H9 (cell line): ENCODE results near the gene VTN. TPM values are rescaled to one million over a fixed set of nuclear protein-coding genes. Genes with fewer than 3 reads are reported as not detected.
A peak's percentile ranks its signal among the peaks of the same experiment; 100 is the strongest.

Source experiments
- DNase-seq: peaks from one replicate; pipeline ENCODE4 v3.0.0-alpha.2; 2017
- H2AFZ ChIP-seq: one replicate; pipeline ENCODE4 v1.6.1; 2013; ENCODE audit warnings: mild to moderate bottlenecking, low read length, control low read depth, moderate library complexity
- H2AK5ac ChIP-seq: 2 replicates; pipeline ENCODE4 v1.6.1; 2013; ENCODE audit warnings: low read length, control low read depth, mixed read lengths; ENCODE audit not compliant: insufficient read length
- H2BK120ac ChIP-seq: one replicate; pipeline ENCODE4 v1.6.1; 2013; ENCODE audit warnings: low read depth, mild to moderate bottlenecking, low read length, control low read depth, inconsistent platforms; ENCODE audit not compliant: poor library complexity, severe bottlenecking
- H2BK12ac ChIP-seq: 2 replicates; pipeline ENCODE4 v1.6.1; 2013; ENCODE audit warnings: low read length, control low read depth, mixed read lengths, low read depth; ENCODE audit not compliant: insufficient read length
- H2BK15ac ChIP-seq: 2 replicates; pipeline ENCODE4 v1.6.1; 2013; ENCODE audit warnings: low read depth, low read length, control low read depth
- H2BK20ac ChIP-seq: one replicate; pipeline ENCODE4 v1.6.1; 2013; ENCODE audit warnings: low read depth, mild to moderate bottlenecking, low read length, control low read depth, inconsistent platforms; ENCODE audit not compliant: poor library complexity, severe bottlenecking
- H2BK5ac ChIP-seq: 2 replicates; pipeline ENCODE4 v1.6.1; 2013; ENCODE audit warnings: low read length, control low read depth, mixed read lengths; ENCODE audit not compliant: insufficient read length
- H3K14ac ChIP-seq: 2 replicates; pipeline ENCODE4 v1.6.1; 2013; ENCODE audit warnings: low read length, control low read depth; ENCODE audit not compliant: insufficient read depth
- H3K18ac ChIP-seq: 2 replicates; pipeline ENCODE4 v1.6.1; 2013; ENCODE audit warnings: low read depth, mild to moderate bottlenecking, mixed read lengths, low read length, control low read depth; ENCODE audit not compliant: insufficient read length
- H3K23ac ChIP-seq: 2 replicates; pipeline ENCODE4 v1.6.1; 2013; ENCODE audit warnings: low read length, control low read depth, mixed read lengths, low read depth; ENCODE audit not compliant: insufficient read length
- H3K23me2 ChIP-seq: 2 replicates; pipeline ENCODE4 v1.6.1; 2013; ENCODE audit warnings: low read depth, mild to moderate bottlenecking, mixed read lengths, low read length, control low read depth; ENCODE audit not compliant: insufficient read length, poor library complexity, severe bottlenecking
- H3K27ac ChIP-seq: 2 replicates; pipeline ENCODE4 v1.5.1; 2013; ENCODE audit warnings: low read length, control low read depth, mixed read lengths, low read depth; ENCODE audit not compliant: insufficient read length
- H3K27me3 ChIP-seq: 2 replicates; pipeline ENCODE4 v1.6.1; 2013; ENCODE audit warnings: low read length, control low read depth, inconsistent platforms; ENCODE audit not compliant: insufficient read depth
- H3K4ac ChIP-seq: 2 replicates; pipeline ENCODE4 v1.6.1; 2013; ENCODE audit warnings: low read depth, mild to moderate bottlenecking, control low read depth, inconsistent platforms, low read length, moderate library complexity
- H3K4me1 ChIP-seq: 2 replicates; pipeline ENCODE4 v1.6.1; 2013; ENCODE audit warnings: low read length, control low read depth, inconsistent platforms; ENCODE audit not compliant: insufficient read depth
- H3K4me2 ChIP-seq: 2 replicates; pipeline ENCODE4 v1.6.1; 2013; ENCODE audit warnings: low read length, control low read depth, mixed read lengths; ENCODE audit not compliant: insufficient read length, insufficient read depth
- H3K56ac ChIP-seq: 2 replicates; pipeline ENCODE4 v1.6.1; 2013; ENCODE audit warnings: low read depth, mild to moderate bottlenecking, mixed read lengths, low read length, control low read depth; ENCODE audit not compliant: insufficient read length
- H3K79me1 ChIP-seq: 2 replicates; pipeline ENCODE4 v1.6.1; 2013; ENCODE audit warnings: low read depth, mild to moderate bottlenecking, moderate library complexity, low read length, control low read depth, inconsistent platforms; ENCODE audit not compliant: insufficient read depth, poor library complexity, severe bottlenecking
- H3K79me2 ChIP-seq: 2 replicates; pipeline ENCODE4 v1.6.1; 2013; ENCODE audit warnings: low read length, control low read depth, inconsistent platforms; ENCODE audit not compliant: insufficient read depth
- H3K9ac ChIP-seq: 2 replicates; pipeline ENCODE4 v1.6.1; 2013; ENCODE audit warnings: low read length, control low read depth, mixed read lengths; ENCODE audit not compliant: insufficient read length; ENCODE audit errors: extremely low read depth
- H3K9me3 ChIP-seq: one replicate; pipeline ENCODE4 v1.6.1; 2013; ENCODE audit warnings: low read depth, low read length, inconsistent platforms; ENCODE audit not compliant: control insufficient read depth
- H3T11ph ChIP-seq: one replicate; pipeline ENCODE4 v1.6.1; 2013; ENCODE audit warnings: mild to moderate bottlenecking, low read length, control low read depth, inconsistent platforms
- H4K20me1 ChIP-seq: one replicate; pipeline ENCODE4 v1.6.1; 2013; ENCODE audit not compliant: control insufficient read depth, insufficient read length, insufficient read depth
- H4K5ac ChIP-seq: 2 replicates; pipeline ENCODE4 v1.6.1; 2013; ENCODE audit warnings: low read depth, mild to moderate bottlenecking, mixed read lengths, low read length, control low read depth; ENCODE audit not compliant: insufficient read length
- H4K8ac ChIP-seq: replicated peaks from 2 replicates; pipeline ENCODE4 v1.6.1; 2013; ENCODE audit warnings: low read length, control low read depth, mixed read lengths, low read depth; ENCODE audit not compliant: insufficient read length
- H4K91ac ChIP-seq: 2 replicates; pipeline ENCODE4 v1.6.1; 2013; ENCODE audit warnings: low read depth, mild to moderate bottlenecking, moderate library complexity, mixed read lengths, low read length, control low read depth; ENCODE audit not compliant: insufficient read length
- H3K27ac Mint-ChIP-seq, 3 experiments: 2 replicates in 2 of 3; 3 replicates in 1 of 3; pipeline ENCODE4 v1.8.0; 2020 to 2021; ENCODE audit warnings: mixed read lengths in 3 of 3, mild to moderate bottlenecking in 1 of 3, moderate library complexity in 1 of 3
- H3K27me3 Mint-ChIP-seq: 2 replicates; pipeline ENCODE4 v1.8.0; 2021; ENCODE audit warnings: low read depth, mild to moderate bottlenecking, moderate library complexity, mixed read lengths
- H3K36me3 Mint-ChIP-seq, 3 experiments: 2 replicates in 2 of 3; 3 replicates in 1 of 3; pipeline ENCODE4 v1.8.0; 2020 to 2021; ENCODE audit warnings: low read depth in 3 of 3, mixed read lengths in 3 of 3; ENCODE audit not compliant: insufficient read depth in 1 of 3
- H3K4me1 Mint-ChIP-seq, 2 experiments: 2 replicates each; pipeline ENCODE4 v1.8.0; 2020; ENCODE audit warnings: mixed read lengths in 2 of 2
- H3K4me3 Mint-ChIP-seq, 2 experiments: 2 replicates in 1 of 2; 3 replicates in 1 of 2; pipeline ENCODE4 v1.8.0; 2020 to 2021; ENCODE audit warnings: mild to moderate bottlenecking in 2 of 2, mixed read lengths in 2 of 2, moderate library complexity in 1 of 2
- H3K9me3 Mint-ChIP-seq, 2 experiments: 2 replicates in 1 of 2; 3 replicates in 1 of 2; pipeline ENCODE4 v1.8.0; 2020; ENCODE audit warnings: mild to moderate bottlenecking in 2 of 2, mixed read lengths in 2 of 2, moderate library complexity in 1 of 2
- WGBS: extraction: QIAGEN DNeasy Blood & Tissue Kit; methylation state at CpG from one replicate; pipeline ENCODE4 v1.1.7; 2013; ENCODE audit warnings: missing lambda C conversion rate, low lambda C conversion rate, mixed read lengths; ENCODE audit not compliant: insufficient read length; ENCODE audit errors: extremely low coverage; 5-methylcytosine and 5-hydroxymethylcytosine counted together
- total RNA-seq: library from RNA; stranded (reverse); gene quantifications from 2 replicates; pipeline ENCODE4 v1.2.1, GENCODE V29; 2021
- TF ChIP-seq, protein P1 (sequence below): fragments of 200-600 bp; sonication (generic); conservative IDR thresholded peaks from 3 replicates; pipeline ENCODE4 v1.8.0; 2021; ENCODE audit warnings: antibody characterized with exemption, mild to moderate bottlenecking

VTN gene
- total RNA-seq, 1 experiment from 2014 or later, result not detected

DNA sequence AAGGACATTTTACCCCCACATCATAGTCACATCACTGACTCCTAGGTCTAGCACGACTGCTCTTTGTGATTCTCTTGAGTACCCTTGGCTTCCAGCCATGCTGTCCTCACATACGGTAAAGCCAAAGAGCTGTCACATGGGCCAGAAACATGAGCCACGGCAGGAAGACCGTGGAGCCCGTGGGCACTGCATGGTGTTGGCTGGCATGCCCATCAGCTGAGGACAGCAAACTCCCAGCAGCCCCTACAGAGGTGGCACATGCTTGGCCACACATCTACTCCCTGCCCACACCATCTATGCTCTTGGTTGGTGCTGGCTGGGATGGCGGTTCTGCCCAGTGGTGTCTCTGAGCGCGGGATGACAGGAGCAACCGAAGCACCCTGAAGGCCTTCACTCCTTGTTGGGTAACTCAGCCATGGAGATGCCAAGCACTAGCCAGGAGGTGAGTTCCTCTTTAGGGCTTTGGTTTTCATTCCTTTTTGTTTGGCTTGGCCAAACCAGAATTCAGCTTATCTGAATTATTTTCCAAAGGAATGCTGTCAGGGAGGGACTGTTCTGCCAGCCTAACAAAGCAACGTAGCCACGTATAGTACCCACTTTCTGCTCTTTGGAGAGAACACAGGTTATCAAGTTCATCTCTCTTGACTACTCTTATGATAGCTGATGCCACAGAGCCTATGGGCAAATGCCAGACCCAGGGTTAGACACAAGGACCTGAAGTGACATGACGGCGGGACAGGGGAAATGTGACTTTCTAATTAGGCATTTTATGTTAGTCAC lies 24.5 kb downstream of the VTN start:
- Histone ChIP-seq H3K4me1 (no peaks in the 10 kb centered on the region), H3K4ac (no peak overlapping the region), H2BK15ac (no peak overlapping the region), H2BK120ac (no peak overlapping the region), H3T11ph (no peak overlapping the region), H2BK12ac (no peak overlapping the region), H3K9me3 (no peaks in the 10 kb centered on the region), H2AK5ac (no peak overlapping the region), H3K18ac (no peak overlapping the region), H3K14ac (no peak overlapping the region), H3K79me2 (no peaks in the 10 kb centered on the region), H3K56ac (no peak overlapping the region), H4K8ac (no peak overlapping the region), H3K4me2 (no peak overlapping the region), H3K9ac (no peak overlapping the region), H2BK5ac (no peak overlapping the region), H3K27ac (no peak overlapping the region), H3K23me2 (no peaks in the 10 kb centered on the region), H3K79me1 (no peaks in the 10 kb centered on the region), H4K91ac (no peak overlapping the region), H2AFZ (no peak overlapping the region), H2BK20ac (no peak overlapping the region), H4K20me1 (no peaks in the 10 kb centered on the region), H3K23ac (no peak overlapping the region), H3K27me3 (no peaks in the 10 kb centered on the region), H4K5ac (no peak overlapping the region)
- H3K27ac Mint-ChIP-seq, result peak overlapping the region in 2 of 3 experiments; percentile 65 to 73; a peak in 2 of 7 replicates
- peaks cover 24 to 82% (median 69%) of the 10 kb centered on the region in 3 experiments; a peak in 6 of 7 replicates for H3K36me3 Mint-ChIP-seq
- peaks cover 16 to 17% of the 10 kb centered on the region in 2 experiments for H3K4me1 Mint-ChIP-seq
- WGBS, result no CpG with 5 or more reads among the region's 13 CpGs
- TF ChIP-seq, protein P1, sequence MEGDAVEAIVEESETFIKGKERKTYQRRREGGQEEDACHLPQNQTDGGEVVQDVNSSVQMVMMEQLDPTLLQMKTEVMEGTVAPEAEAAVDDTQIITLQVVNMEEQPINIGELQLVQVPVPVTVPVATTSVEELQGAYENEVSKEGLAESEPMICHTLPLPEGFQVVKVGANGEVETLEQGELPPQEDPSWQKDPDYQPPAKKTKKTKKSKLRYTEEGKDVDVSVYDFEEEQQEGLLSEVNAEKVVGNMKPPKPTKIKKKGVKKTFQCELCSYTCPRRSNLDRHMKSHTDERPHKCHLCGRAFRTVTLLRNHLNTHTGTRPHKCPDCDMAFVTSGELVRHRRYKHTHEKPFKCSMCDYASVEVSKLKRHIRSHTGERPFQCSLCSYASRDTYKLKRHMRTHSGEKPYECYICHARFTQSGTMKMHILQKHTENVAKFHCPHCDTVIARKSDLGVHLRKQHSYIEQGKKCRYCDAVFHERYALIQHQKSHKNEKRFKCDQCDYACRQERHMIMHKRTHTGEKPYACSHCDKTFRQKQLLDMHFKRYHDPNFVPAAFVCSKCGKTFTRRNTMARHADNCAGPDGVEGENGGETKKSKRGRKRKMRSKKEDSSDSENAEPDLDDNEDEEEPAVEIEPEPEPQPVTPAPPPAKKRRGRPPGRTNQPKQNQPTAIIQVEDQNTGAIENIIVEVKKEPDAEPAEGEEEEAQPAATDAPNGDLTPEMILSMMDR, result no peak
- H3K27me3 Mint-ChIP-seq, result no peaks in the 10 kb centered on the region
- H3K4me3 Mint-ChIP-seq, result no peak overlapping the region
- no peak for DNase-seq
- H3K9me3 Mint-ChIP-seq, result no peaks in the 10 kb centered on the region
